NB4 (cell line): ENCODE results near the gene GPC5.
A peak's percentile ranks its signal among the peaks of the same experiment; 100 is the strongest.

Source experiments
- DNase-seq: peaks from one replicate; pipeline ENCODE4 v3.0.0; 2010; ENCODE audit warnings: low read depth
- H3K4me3 ChIP-seq: one replicate; pipeline ENCODE4 v1.5.1; 2011; ENCODE audit warnings: mild to moderate bottlenecking, low read depth, low read length, moderate library complexity
- CTCF ChIP-seq: IDR thresholded peaks from one replicate; pipeline ENCODE4 v1.5.1; 2012; ENCODE audit warnings: low read depth, low read length
- MAX ChIP-seq: IDR thresholded peaks from 2 replicates; pipeline ENCODE4 v1.6.1; 2011; ENCODE audit warnings: low read depth, low read length
- MYC ChIP-seq: IDR thresholded peaks from 2 replicates; pipeline ENCODE4 v1.6.1; 2011; ENCODE audit warnings: low read depth, low read length
- POLR2A ChIP-seq: IDR thresholded peaks from 2 replicates; pipeline ENCODE4 v1.6.1; 2011; ENCODE audit warnings: mild to moderate bottlenecking; ENCODE audit not compliant: insufficient read length; ENCODE audit errors: extremely low read depth

Gene GPC5

GRCh38 chr13:92135509-92135908 is 737.1 kb downstream of the GPC5 start:
- no peak overlapping the region for H3K4me3 ChIP-seq
- no peak for DNase-seq
- TF ChIP-seq POLR2A (no peak), MYC (no peak), CTCF (no peak), MAX (no peak)

GRCh38 chr13:92136449-92137155 is 738.2 kb downstream of the GPC5 start:
- TF ChIP-seq CTCF (no peak), POLR2A (no peak), MAX (no peak), MYC (no peak)
- DNase-seq: no peak
- no peak overlapping the region for H3K4me3 ChIP-seq

GRCh38 chr13:92137520-92137919 is 739.1 kb downstream of the GPC5 start:
- TF ChIP-seq CTCF (no peak), MYC (no peak), MAX (no peak), POLR2A (no peak)
- peak; percentile 14 for DNase-seq
- no peak overlapping the region for H3K4me3 ChIP-seq

- H3K4me3 ChIP-seq: no peak overlapping the region
- no peak for TF ChIP-seq MYC
- no peak for TF ChIP-seq MAX
- no peak for TF ChIP-seq POLR2A
- TF ChIP-seq CTCF: no peak
- DNase-seq: no peak
Measured at GRCh38 chr13:92143766-92144165, 745.3 kb downstream of the GPC5 start.

GRCh38 chr13:92150606-92151005 is 752.2 kb downstream of the GPC5 start:
- no peak for DNase-seq

More at GRCh38 chr13:92150606-92151005, 752.2 kb downstream of the GPC5 start:
- H3K4me3 ChIP-seq: no peak overlapping the region
- TF ChIP-seq POLR2A (no peak), CTCF (no peak), MAX (no peak), MYC (no peak)
